Right atrium auricular region (tissue), 2 donors: ENCODE results near the gene TAS1R1. TPM values are rescaled to one million over a fixed set of nuclear protein-coding genes. Genes with fewer than 3 reads are reported as not detected.

Experiments
- DNase-seq: peaks from one replicate; pipeline ENCODE4 v3.0.0-alpha.2; 2019; ENCODE audit warnings: low spot score
- H3K27ac ChIP-seq, 2 donors: fragments of 200-600 bp; sonication (generic); 1 replicate in 1 of 2; 2 replicates in 1 of 2; pipeline ENCODE4 v1.5.1; 2016 to 2019
- H3K27me3 ChIP-seq, 2 donors: fragments of 200-600 bp; sonication (generic); one replicate each; pipeline versions ENCODE4 v1.5.1 to v1.6.0; 2017 to 2019
- H3K36me3 ChIP-seq: fragments of 200-600 bp; sonication (generic); one replicate; pipeline ENCODE4 v1.5.1; 2016
- H3K4me1 ChIP-seq, 2 donors: fragments of 200-600 bp; sonication (generic); one replicate each; pipeline versions ENCODE4 v1.5.1 to v1.6.0; 2017 to 2019
- H3K4me3 ChIP-seq, 2 donors: fragments of 200-600 bp; sonication (generic); 1 replicate in 1 of 2; 2 replicates in 1 of 2; pipeline ENCODE4 v1.5.1; 2017 to 2019; ENCODE audit warnings: mild to moderate bottlenecking in 1 of 2, moderate library complexity in 1 of 2
- H3K9me3 ChIP-seq, 2 donors: fragments of 200-600 bp; sonication (generic); one replicate each; pipeline ENCODE4 v1.5.1; 2019
- total RNA-seq, 2 donors: library from RNA; depleted of rRNA; stranded (reverse); fragments of >200 nt; gene quantifications; one replicate each; pipeline ENCODE4 v1.1.0, GENCODE V29; 2016
- TF ChIP-seq, protein P1 (sequence below), 2 donors: fragments of 200-600 bp; sonication (generic); IDR thresholded peaks; one replicate each; pipeline ENCODE4 v1.5.1; 2019; ENCODE audit warnings: antibody characterized with exemption in 2 of 2

Gene TAS1R1
- total RNA-seq, 2 donors from 2014 or later, result not detected

DNA sequence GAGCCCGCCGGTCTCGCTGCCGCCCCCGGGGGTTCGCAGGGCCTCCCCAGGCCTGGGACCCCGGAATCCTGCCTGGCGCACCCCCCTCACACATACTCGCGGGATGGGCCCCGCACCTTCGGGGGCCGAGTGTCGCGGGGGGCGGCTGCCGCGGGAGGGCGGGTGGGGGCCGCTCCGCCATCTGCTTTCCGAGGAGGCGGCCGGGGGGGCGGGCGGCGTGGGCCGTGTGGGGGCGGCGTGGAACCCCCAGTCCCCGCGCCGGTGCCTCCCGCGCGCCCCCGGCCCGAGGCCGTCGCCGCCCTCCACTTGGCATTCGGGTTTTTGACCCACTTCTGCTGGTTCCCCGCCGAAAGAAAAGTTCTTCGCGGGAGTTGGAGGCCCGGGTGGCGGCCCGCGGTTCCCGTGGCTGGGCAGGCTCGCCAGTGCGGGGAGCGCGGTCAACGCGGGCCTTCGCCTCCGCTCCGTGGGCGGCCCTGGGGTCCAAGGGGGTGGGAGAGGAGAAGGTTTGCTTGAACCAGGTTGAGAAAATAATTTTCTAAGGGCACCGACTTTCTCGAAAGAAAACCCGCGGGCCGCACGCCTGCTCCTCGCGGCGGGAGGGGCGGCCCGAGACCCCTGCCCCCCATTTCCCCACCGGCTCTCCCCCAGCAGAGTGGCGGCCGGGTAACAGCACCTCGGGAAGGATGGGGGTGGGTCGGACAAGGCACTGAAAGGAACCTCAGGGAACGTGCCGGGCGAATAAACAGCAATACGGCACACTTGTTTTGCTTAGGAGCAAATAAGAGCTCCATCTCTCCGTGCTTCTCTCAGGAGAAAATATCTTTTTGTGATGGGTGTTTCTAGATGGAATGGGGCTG, 60.0 kb downstream of the TAS1R1 start:
- H3K27me3 ChIP-seq, result no peaks in the 10 kb centered on the region
- H3K36me3 ChIP-seq, result peaks cover 11% of the 10 kb centered on the region
- peak overlapping the region; percentile 97 to 98 for H3K4me3 ChIP-seq
- H3K27ac ChIP-seq, result peak overlapping the region; percentile 96 to 97
- TF ChIP-seq, protein P1, sequence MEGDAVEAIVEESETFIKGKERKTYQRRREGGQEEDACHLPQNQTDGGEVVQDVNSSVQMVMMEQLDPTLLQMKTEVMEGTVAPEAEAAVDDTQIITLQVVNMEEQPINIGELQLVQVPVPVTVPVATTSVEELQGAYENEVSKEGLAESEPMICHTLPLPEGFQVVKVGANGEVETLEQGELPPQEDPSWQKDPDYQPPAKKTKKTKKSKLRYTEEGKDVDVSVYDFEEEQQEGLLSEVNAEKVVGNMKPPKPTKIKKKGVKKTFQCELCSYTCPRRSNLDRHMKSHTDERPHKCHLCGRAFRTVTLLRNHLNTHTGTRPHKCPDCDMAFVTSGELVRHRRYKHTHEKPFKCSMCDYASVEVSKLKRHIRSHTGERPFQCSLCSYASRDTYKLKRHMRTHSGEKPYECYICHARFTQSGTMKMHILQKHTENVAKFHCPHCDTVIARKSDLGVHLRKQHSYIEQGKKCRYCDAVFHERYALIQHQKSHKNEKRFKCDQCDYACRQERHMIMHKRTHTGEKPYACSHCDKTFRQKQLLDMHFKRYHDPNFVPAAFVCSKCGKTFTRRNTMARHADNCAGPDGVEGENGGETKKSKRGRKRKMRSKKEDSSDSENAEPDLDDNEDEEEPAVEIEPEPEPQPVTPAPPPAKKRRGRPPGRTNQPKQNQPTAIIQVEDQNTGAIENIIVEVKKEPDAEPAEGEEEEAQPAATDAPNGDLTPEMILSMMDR (IDR thresholded peaks at IDR 0.05), result no peak
- DNase-seq, result no peak
- peaks cover 0 to 26% of the 10 kb centered on the region in 2 donors for H3K4me1 ChIP-seq
- no peaks in the 10 kb centered on the region for H3K9me3 ChIP-seq

DNA sequence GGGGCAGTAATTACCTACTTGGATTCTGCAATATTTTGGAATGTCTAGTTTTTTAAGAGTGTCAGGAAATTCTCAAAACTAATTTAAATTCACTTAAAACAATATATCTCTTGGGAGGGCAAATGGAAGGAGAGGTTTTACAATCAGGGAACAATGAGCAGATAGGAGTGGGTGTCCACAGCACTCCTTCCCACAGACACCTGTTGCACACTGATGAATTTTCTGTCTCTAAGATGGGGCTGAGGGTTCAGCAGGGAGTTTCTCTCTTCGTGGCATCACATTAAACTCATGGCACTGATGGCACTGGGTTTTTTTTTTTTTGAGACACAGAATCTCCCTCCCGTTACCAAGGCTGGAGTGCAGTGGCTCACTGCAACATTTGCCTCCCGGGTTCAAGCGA, 63.9 kb downstream of the TAS1R1 start:
- no peak for DNase-seq
- no peak overlapping the region for H3K4me3 ChIP-seq
- peaks cover 34% of the 10 kb centered on the region for H3K36me3 ChIP-seq
- no peaks in the 10 kb centered on the region for H3K9me3 ChIP-seq
- TF ChIP-seq, protein P1 (IDR thresholded peaks at IDR 0.05), result no peak
- H3K4me1 ChIP-seq, result peaks cover 0 to 12% of the 10 kb centered on the region in 2 donors
- H3K27ac ChIP-seq, result no peak overlapping the region
- no peaks in the 10 kb centered on the region for H3K27me3 ChIP-seq

DNA sequence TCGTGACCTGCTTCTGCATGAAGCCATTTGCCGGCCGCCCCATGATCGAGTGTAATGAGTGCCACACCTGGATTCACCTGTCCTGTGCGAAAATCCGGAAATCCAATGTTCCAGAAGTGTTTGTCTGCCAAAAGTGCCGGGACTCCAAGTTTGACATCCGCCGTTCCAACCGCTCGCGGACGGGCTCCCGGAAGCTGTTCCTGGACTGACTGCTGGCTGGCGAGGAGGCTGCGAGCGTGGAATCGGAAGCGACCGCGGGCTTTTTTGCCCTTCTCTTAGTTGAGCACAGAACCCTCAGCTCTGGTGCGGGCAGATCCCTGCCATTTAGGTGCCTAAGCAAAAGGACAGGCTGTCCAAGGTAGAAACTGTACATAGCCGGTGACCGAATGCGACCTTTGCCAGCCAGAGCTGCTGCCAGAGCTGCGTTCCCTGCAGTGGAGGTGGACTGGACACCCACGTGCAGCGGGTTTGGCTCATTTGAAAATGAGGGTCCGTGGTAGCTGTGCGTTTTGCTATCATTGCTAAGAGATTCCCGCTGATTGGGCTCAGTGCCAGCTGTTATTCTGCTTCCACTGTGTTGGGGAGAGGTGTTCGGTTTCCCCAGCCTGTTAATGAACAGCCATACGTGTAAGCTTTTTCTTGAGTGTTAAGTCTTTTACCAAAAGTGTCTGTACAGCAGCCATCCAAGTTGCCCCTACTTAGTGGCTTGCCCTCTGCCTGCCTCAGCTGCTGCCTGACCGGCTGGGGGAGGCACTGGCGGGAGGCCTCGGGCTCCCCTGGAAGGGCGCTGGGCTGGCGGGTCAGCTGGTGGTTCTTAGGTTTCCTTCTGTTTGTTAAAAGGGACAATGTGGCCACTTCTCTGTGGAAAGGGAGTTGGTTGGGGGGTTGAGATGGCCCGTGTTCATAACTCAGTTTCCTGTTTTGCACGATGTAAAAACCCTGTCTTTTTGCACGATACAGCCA, 66.6 kb downstream of the TAS1R1 start:
- H3K4me1 ChIP-seq, result peaks cover 0 to 17% of the 10 kb centered on the region in 2 donors
- DNase-seq, result no peak
- H3K9me3 ChIP-seq, result no peaks in the 10 kb centered on the region
- H3K27me3 ChIP-seq, result no peaks in the 10 kb centered on the region
- H3K27ac ChIP-seq, result no peak overlapping the region
- H3K36me3 ChIP-seq, result peaks cover 34% of the 10 kb centered on the region
- TF ChIP-seq, protein P1 (IDR thresholded peaks at IDR 0.05), result no peak
- no peak overlapping the region for H3K4me3 ChIP-seq

DNA sequence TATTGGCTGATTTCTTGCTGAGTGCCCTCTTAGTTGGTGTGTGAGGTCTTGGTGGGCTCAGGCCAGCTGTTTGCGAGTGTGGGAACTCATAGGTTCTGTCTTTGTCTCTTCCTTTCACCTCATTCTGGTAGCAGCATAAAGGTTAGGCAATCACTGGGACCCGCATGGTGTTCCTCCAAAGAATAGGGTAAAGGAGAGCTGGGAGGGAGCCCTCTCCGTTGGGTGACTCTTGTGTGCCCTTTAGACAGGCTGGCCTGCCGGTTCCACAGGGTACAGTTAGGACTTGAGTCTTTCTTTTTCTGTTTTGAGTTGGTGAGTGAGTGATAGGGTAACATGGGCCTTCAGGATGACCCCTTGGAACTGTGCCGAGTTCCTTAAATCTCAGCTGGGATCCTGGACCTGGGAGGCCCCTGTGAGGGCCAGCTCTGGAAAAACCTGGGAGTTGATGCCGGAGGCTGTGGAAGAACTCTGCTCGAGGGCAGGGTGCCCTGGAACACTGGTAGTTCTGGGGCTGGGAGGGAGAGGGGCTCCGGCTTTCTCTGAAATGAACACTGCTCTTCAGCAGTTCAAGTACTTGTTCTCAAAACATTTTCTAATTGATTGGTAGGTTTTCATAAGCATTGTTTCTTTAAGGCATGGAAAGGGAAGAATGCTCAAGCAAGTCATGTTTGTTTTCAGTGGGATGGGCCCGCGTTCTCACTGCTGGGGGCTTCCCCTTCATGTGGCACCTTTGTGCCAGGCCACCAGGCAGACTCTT, 67.5 kb downstream of the TAS1R1 start:
- no peak overlapping the region for H3K4me3 ChIP-seq
- H3K27ac ChIP-seq, result no peak overlapping the region
- peaks cover 34% of the 10 kb centered on the region for H3K36me3 ChIP-seq
- TF ChIP-seq, protein P1 (IDR thresholded peaks at IDR 0.05), result no peak
- peaks cover 0 to 23% of the 10 kb centered on the region in 2 donors for H3K4me1 ChIP-seq
- DNase-seq, result no peak
- H3K27me3 ChIP-seq, result no peaks in the 10 kb centered on the region
- H3K9me3 ChIP-seq, result no peaks in the 10 kb centered on the region

DNA sequence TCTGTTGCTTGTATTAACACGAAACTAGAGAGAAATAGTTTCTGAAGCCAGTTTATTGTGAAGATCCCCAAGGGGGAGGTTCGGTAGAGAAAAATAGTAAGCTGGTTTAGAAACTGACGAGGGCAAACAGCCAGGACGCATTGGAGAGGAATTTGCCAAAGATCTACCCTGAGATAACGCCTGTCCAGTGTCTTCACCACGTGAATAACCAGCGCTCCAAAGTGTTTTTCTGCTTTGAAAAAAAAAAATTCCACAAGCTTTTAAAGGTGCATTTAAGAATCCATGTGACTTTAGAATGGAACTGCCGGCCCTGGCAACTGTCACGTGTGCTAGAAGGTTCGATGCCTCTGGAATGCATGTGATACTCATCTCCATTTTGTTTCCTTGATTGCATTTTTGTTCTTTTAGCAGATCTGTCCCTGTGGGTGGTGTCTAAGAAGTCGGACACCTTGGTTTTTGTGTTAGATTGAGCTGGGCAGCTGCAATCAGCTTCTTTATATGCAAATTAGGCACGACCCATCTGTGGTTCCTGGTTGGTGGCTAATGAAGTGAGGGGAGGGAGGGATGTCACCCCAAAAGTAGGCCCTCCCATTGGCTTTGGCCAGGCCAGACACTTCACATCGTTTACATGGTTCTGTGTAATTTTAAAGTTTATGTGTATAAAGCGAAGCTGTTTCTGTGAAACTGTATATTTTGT, 68.3 kb downstream of the TAS1R1 start:
- peaks cover 0 to 23% of the 10 kb centered on the region in 2 donors for H3K4me1 ChIP-seq
- H3K4me3 ChIP-seq, result no peak overlapping the region
- TF ChIP-seq, protein P1 (IDR thresholded peaks at IDR 0.05), result no peak
- no peaks in the 10 kb centered on the region for H3K27me3 ChIP-seq
- DNase-seq, result no peak
- peaks cover 39% of the 10 kb centered on the region for H3K36me3 ChIP-seq
- no peak overlapping the region for H3K27ac ChIP-seq
- H3K9me3 ChIP-seq, result no peaks in the 10 kb centered on the region
